ENCODE data around the gene GRIA2.

GRIA2 gene

GRCh38 chr4:157270108-157270507 is 49.6 kb downstream of the GRIA2 start:
- peak; percentile 9 for DNase-seq

GRCh38 chr4:157270552-157270951 is 50.0 kb downstream of the GRIA2 start:
- no peak for DNase-seq

- no peak for DNase-seq
These were observed 50.8 kb downstream of the GRIA2 start for GRCh38 chr4:157271166-157271869.

- no peak for DNase-seq
These were observed 60.1 kb downstream of the GRIA2 start for GRCh38 chr4:157280673-157281072.

GRCh38 chr4:157282019-157282418 is 61.5 kb downstream of the GRIA2 start:
- DNase-seq, result no peak

- DNase-seq, result no peak
These were observed 66.9 kb downstream of the GRIA2 start for GRCh38 chr4:157287445-157287844.

GRCh38 chr4:157290622-157291021 is 70.1 kb downstream of the GRIA2 start:
- no peak for DNase-seq

- DNase-seq, result no peak
These were observed 70.5 kb downstream of the GRIA2 start for GRCh38 chr4:157291071-157291470.

GRCh38 chr4:157293673-157294072 is 73.1 kb downstream of the GRIA2 start:
- DNase-seq, result no peak

- DNase-seq, result no peak
These were observed 74.0 kb downstream of the GRIA2 start for GRCh38 chr4:157294575-157294974.

GRCh38 chr4:157300701-157301100 is 80.2 kb downstream of the GRIA2 start:
- DNase-seq, result no peak

GRCh38 chr4:157303471-157303960 is 83.0 kb downstream of the GRIA2 start:
- DNase-seq, result no peak

- DNase-seq, result no peak
These were observed 84.2 kb downstream of the GRIA2 start for GRCh38 chr4:157304769-157305168.

- DNase-seq, result no peak
These were observed 92.2 kb downstream of the GRIA2 start for GRCh38 chr4:157312702-157313101.

GRCh38 chr4:157314906-157315305 is 94.4 kb downstream of the GRIA2 start:
- DNase-seq, result no peak

- DNase-seq, result no peak
These were observed 95.4 kb downstream of the GRIA2 start for GRCh38 chr4:157315968-157316367.

GRCh38 chr4:157320092-157320491 is 99.6 kb downstream of the GRIA2 start:
- DNase-seq, result no peak

GRCh38 chr4:157327666-157328065 is 107.1 kb downstream of the GRIA2 start:
- no peak for DNase-seq

- DNase-seq, result no peak
These were observed 137.4 kb downstream of the GRIA2 start for GRCh38 chr4:157357887-157358286.

- no peak for DNase-seq
These were observed 137.9 kb downstream of the GRIA2 start for GRCh38 chr4:157358439-157358838.

GRCh38 chr4:157358851-157359250 is 138.3 kb downstream of the GRIA2 start:
- DNase-seq, result no peak

GRCh38 chr4:157363360-157363759 is 142.8 kb downstream of the GRIA2 start:
- no peak for DNase-seq

- DNase-seq, result no peak
These were observed 151.6 kb downstream of the GRIA2 start for GRCh38 chr4:157372154-157372553.

GRCh38 chr4:157372567-157372966 is 152.0 kb downstream of the GRIA2 start:
- no peak for DNase-seq

- no peak for DNase-seq
These were observed 169.2 kb downstream of the GRIA2 start for GRCh38 chr4:157389741-157390140.
